NCI-H446 treated with DMSO at 0.1 percent for 48 hours (cell line): ENCODE data around the gene GFRA1.

Experiments
- DNase-seq: peaks from one replicate; lab custom pipeline; 2025; lab: John Stamatoyannopoulos, UW

The GFRA1 gene

DNA sequence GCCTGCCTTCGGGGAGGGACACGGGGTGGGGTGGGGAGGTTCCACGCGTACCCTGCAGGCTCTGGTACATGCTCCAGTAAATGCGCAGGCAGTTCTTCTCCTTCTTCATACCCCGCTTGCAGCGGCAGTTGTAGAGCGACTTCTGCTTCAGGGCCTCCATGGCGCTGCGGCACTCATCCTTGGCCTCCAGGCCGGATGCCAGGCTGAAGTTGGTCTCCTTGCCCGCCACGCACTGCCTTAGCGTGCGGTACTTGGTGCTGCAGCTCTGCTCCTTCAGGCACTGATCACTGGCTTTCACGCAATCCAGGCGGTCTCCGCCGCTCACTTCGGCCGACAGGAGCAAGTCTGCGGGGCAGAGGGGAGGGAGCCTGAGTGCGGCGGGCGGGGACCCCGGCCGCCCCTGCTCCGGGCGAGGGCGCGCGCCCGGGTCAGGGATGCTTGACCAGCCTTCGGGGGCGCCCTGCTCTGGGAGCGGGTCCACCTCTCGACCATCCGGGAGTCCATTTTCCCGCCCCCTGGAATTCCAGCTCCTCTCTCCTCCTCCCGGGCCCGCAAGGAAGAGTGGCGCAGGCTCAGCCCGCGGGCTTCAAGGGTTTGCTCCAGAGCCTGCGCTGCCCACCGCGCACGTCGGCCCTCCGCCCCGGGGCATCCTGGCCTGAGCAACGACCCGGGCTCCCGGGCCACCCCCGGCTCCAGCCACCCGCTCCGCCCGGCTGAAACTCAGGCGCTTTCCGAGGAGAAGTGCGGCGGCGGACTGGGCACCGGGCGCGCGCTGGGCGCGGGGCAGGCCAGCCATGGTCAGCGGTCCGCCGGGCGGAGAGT is 2.0 kb downstream of the GFRA1 start:
- DNase-seq: no peak

DNA sequence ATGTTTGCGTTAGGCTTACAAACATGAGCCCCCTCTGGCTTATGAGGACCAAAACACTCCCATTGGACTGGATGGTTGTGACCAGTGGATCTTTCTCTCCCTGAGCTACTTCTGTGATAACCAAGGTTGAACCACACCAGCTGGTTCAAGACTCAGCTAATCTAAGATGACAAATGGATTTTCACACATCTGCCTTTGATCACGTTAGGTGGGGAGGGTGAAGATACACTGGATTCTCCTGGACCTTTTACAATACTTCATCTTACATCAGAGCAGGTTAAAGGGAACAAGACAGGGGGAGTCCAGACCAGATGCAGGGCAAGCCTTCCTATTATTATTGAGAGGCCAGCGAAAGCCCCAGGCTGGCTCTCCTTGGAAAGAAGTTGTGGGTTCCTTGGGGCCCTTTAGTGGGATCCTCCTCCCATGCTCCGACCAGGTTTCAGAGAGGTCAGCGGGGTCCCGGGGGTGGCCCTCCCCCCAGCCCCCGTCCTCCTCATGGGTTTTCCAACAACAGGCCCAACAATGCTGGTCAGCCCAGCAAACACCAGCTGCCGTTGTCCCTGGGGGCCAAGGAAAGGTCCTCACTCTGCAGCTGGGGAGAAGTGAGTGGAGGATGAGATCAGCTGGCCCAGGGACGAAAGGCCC is 2.8 kb downstream of the GFRA1 start:
- DNase-seq: no peak

GRCh38 chr10:116269619-116270018 is 3.4 kb downstream of the GFRA1 start:
- DNase-seq: no peak

DNA sequence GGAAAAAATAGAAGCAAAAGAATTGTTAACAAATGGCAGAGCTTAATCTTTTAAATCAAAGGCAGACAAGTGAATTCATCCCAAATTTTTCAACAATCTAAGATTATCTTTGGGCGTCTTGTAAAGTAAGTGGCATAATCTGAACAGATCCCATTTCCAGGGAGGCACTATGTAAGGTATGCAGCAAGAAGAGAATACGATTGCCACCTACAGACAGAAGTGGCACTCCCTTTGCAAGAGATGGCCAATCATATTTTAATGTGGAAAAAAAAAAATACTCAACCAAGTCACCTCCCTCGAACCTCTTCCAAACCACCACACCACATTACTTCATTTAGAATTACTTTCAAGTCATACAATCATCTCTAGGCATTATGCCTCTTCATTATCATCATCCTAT is 4.0 kb downstream of the GFRA1 start:
- DNase-seq: no peak

DNA sequence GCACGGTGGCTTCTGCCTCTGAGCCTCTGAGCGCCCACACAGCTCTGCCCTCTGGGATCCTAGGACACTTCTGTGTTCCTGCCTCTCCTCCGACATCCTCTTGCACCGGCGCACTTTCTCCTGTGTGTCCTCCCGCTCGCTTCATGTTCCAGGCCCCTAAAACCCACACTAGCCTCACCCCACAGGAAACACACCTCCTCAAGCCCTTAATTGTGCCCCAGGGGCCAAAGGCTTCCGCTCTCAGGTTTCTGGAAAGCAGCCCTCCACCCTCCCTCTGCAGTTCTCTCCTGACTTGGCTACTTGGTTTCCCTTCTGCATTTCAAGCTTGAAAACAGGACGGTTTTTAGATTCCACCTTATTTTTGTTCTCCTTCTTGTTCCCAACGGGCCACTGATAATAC is 7.3 kb downstream of the GFRA1 start:
- DNase-seq: no peak

DNA sequence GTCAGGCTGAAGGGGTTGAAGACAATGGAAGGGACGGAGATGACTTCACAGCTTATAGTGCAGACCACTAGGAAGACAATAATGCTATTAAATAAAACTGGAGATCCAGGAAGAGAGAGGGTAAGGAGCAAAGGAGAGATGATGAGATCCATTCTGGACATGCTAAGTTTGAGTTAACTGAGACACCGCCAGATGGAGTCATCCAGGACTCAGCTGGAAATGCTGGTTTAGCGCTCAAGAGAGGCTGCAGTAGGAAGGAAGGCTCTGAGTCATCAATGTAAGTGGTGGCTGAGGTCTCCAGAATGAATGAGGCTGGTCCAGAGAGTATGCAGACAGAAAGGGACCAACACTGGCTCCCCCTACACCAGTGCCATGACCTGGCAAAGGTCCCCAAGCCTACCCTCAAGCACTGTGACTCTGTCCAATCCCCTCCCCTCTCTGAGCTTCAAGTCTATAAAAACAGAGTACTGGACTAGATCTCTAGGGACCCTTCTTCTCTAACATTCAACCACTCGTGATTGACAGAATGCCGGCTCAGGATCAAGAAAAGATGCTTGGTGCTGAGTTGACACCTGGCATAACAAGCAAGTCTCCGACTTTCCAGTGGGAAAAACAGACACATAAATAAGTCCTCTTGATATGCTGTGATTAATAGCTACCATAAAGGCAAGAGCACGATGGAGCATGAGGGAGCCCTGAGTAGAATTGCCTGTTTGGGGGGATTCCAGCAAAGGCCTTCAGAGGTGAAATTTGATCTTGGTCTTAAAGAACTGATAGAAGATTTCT is 8.9 kb downstream of the GFRA1 start:
- no peak for DNase-seq

DNA sequence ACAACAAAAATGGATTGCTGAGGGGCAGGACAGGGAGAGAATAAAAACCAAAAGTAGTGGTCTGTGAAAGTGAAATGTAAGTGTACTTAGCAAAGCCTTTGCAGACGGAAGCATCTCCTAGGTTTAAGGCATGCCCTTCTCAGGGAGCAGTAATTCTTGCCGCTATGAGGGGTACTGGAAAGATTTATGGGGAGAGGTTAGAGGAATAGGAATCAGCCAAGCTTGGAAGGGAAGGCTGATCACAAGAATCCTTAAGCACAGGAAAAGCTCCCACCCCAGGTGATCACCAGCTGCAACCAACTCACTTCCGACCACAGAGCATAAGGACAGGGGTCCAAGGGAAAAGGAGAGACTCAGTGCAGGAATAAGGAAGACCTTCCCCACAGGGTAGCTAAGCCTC is 10.3 kb downstream of the GFRA1 start:
- no peak for DNase-seq

DNA sequence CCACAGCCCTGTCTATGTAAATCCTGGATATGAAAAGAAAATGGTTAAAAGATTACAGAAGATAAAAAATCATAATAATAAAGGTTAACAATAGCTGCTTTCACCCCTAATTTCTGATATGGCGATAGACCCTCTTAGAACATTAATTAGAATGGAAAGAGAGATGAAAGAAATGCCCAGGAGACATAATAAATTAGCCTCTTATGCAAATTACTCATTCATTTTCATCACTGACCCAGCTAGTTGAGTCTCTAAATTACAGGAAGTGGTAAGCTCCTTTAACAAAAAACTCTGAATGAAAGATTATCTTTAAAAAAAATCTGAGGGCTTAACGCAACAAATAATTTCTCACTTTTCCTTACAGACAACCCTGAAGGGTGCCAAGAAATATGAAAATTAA is 12.4 kb downstream of the GFRA1 start:
- DNase-seq: no peak

GRCh38 chr10:116259638-116260037 is 13.4 kb downstream of the GFRA1 start:
- no peak for DNase-seq

DNA sequence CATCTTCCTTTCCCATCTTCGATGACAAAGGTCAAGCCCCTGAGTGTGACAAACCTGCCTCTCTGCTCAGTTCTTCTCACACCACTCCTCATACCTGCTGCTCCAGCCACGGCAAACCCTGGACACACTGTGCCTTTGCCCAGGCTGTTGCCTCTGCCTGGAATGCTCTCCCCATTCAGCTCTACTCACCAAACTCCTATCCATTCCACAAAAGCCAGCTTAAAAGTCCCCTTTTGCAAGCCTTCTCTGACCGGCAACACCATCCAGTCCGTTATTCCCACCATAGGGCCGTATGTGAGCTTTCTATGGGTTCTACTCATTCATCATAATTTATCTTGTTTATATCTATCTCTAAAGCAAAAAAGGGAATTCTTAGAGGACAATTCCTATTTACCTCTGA is 15.2 kb downstream of the GFRA1 start:
- DNase-seq: no peak

- DNase-seq: no peak
These were observed 16.2 kb downstream of the GFRA1 start for GRCh38 chr10:116256752-116257259.

DNA sequence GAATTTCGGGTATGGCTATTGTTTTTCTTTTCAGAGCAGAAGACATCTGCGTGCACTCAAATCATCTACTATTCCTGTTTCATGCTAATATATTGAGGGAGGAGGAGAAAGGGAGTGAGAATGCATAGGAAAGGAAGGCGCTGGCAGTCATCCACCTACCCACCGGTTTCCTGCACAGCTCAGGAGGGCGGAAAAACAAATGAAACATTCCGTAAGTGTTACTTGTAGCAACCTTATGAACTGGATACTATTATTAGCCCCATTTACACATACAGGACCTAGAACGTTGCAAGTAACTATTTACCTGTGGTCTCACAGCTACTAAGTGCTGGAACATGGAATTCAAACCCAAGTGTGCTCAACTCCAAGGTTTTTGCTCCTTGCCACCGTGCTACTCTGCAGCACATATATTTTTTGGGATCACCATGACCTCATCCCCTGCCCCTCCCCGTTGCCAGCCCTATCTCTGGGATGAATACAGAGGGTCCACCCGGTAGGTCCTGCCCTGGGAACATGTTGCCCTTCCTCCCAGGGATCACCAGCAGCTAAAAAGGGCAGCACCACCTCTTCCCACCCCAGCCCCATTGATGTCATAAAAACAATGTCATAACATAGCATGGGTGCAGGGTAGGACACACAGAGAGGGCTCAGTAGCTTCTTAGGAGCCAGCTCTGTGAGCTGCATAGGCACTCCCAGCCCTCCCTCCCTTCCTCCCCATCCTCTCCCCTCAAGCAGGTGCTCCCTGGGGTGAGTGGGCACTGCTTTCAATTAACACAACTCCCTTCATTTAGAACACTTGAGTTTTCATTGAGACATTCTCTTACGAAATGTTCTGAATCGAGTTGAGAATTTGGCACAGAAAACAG is 16.9 kb downstream of the GFRA1 start:
- no peak for DNase-seq

DNA sequence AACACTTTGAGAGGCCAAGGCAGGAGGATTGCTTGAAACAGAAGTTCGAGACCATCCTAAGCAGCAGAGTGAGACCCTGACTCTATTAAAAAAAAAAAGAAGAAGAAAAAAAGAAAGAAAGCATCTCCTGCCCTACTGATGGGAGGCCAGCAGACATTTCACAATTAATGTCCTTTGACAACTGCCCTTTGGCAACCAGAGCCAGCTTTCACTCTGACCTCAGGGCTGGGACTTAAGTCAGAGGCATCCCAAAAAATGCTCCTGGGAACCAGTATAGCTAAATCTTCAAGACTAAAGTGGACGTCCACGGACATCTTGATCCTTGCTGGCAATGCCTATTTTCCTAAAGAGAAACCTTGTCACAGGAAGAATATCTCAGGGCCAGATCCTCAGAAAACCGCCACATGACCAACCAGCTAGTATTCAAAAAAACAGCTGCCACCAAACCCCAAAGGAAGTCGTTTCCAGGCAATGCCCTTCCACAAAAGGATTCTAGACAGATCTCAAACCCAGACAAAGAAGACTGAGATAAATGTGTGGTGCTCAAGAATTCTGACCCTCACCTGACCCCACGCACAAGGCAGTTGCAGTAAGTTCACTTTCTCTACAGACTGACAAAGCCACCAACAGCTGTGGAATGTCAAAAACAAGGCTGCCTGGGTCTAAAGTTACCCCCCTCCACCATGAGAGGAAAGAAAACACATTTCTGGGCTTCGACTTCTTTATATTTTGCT is 18.4 kb downstream of the GFRA1 start:
- no peak for DNase-seq

GRCh38 chr10:116253716-116254115 is 19.3 kb downstream of the GFRA1 start:
- DNase-seq: no peak

DNA sequence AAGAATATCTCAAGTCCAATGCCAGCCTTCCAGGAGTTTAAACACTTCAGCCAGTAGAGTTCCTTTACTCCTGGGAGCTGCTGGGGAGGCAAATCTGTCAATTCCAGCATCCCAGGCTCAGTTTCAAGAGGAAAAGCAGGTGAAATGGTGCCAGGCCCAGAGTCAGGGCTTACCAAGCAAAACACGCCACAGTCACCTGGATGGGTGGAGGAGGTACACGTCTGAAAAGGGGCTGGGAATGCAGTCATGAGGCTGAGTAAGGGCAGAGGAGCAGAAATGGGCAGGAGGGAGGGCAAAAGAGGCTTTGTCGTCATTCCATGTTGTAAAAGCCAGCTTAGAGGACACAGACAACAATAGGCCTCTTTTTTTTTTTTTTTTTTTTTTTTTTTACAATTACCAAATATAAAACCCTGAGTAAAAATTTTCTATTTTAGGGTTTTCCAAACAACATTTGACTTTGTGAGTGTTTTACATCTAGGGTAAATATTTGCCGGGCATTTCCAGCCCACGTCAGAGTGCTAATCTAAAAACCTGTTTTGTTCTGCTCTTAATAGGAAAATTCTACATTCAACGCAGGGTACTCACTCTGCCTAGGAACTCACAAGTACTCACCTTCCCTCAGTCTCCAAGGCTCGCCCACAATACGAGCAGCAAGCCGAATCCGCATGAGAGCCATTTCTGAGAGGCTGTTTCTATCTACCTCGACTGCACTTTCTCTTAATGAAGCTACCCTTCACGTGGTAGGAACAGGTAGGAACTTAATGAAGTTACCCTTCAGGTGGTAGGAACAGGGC is 21.2 kb downstream of the GFRA1 start:
- no peak for DNase-seq

DNA sequence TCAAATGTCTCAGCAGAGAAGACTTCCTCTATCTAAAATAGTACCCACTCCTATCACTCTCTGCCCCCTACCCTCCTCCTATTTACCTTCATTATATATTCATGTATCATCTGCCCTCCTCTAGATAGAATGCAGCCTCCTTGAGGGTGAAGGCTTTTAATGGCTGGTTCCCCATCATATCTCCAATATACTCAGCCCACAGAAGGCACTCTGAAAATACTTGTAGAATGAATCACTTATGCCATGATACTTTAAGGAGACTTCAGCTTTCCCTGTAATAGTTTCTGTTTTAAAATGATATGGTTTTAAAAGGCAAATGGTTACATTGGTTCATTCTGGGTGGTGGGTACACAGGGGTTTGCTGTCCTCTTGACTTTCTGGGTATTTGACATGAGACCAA is 25.3 kb downstream of the GFRA1 start:
- DNase-seq: no peak

GRCh38 chr10:116246263-116246662 is 26.7 kb downstream of the GFRA1 start:
- DNase-seq: no peak

DNA sequence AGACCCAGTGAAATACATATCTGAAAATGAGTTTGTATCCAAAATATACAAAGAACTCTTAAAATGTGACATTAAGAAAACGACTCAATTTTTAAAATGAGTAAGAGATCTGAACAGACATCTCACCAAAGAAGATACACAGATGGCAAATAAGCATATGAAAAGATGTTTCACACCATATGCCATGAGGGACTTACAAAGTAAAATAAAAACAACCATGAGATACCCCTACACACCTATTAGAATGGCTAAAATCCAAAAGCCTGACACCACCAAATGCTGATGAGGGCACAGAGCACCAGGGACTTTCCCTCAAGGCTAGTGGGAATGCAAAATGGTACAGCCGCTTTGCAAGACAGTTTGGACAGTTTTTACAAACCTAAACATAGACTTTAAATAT is 27.9 kb downstream of the GFRA1 start:
- DNase-seq: no peak

GRCh38 chr10:116241642-116242410 is 31.2 kb downstream of the GFRA1 start:
- DNase-seq: no peak
